COR-L47 (cell line): ENCODE results near the gene KCNJ4.

ENCODE experiments used
- DNase-seq: peaks from one replicate; lab custom pipeline; 2025; lab: John Stamatoyannopoulos, UW

The KCNJ4 gene

DNA sequence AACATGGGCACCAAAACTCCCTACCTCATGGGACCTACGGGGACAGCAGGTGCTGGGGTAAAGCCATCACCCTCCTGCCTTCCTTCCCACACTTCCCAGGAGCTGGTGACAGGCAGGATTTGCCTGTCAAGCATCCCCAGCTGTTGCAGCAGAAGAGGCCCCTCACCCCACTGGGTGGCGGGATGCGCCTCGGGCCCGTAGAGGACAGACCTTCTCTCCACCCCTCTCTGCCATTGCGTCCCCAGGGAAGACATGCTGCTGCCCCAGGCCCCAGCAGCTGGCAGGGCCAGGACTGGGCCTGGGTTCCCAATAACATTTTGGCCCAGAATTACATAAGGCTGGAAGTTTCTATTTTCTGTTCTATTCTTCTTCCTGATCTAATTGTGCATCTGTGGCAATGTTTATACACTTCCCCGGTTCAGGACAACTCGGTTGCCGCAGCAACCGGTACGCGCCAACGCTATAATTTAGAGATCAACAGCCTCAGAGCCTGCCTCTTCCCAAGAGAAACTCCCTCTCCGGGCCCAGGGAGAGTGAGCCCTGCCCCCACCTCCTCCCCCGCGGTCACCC is 25.4 kb downstream of the KCNJ4 start:
- DNase-seq, result peak; percentile 46

DNA sequence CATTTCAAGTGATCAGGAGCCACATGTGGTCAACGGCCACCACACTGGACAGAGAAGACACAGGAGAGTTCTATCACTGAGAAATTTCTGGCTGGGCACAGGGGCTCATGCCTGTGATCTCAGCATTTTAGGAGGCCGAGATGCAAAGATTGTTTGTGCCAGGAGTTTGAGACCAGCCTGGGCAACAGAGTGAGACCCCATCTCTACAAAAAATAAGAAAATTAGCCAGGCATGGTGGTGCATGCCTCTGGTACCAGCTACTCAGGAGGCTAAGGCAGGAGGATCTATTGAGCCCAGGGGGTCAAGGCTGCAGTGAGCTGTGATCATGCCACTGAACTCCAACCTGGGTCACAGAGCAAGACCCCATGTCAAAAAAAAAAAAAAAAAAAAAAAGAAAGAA is 26.3 kb downstream of the KCNJ4 start:
- no peak for DNase-seq

DNA sequence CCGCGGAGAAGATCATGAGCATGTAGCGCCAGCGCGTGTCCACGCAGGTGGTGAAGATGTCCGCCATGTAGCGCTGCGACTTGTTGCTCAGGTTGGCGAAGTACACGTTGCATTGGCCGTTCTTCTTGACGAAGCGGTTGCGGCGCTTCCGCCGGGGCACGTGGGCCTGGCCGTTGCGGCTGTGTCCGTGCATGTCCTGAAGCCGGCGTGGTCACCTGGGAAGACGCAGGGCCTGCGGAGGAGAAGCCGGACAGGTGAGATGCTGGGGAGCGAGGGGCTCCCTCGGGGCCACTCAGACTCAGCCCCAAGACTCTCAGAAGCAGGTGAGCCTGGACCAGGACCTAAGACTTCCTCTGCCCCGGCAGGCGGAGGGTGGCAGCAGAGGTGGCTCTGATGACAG is 27.1 kb downstream of the KCNJ4 start:
- DNase-seq, result no peak

DNA sequence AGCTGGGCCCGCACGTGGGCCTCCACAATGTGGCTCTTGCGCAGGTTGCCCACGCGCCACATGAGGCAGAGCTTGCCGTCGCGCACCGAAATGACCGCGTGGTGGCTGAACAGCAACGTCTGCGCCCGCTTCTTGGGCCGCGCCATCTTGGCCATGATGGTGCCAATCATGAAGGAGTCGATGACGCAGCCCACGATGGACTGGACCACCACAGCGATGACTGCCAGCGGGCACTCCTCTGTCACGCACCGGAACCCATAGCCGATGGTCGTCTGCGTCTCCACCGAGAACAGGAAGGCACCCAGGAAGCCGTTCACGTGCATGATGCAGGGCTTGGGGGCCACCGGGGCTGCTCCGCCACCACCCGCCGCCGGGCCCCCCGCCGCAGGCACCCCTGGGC is 27.5 kb downstream of the KCNJ4 start:
- DNase-seq, result no peak

DNA sequence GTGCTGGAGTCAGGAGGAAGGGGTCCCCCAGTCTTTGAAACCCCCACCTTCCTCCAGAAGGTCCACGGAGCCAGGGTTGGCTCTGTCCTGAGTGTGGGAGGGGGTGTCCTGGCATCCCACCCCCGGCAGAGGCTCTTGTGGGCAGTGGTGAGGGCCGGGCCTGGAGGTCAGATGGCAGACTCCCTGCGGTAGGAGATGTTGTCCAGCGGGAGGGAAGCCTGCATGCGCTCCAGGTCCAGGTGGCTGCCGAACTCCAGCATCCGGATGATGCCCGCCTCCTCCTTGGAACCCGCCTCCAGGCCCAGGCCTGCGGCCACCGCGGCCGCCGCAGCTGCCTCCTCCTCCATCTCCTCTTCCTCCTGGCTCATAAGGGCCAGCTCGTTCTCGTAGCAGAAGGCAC is 28.4 kb downstream of the KCNJ4 start:
- no peak for DNase-seq

DNA sequence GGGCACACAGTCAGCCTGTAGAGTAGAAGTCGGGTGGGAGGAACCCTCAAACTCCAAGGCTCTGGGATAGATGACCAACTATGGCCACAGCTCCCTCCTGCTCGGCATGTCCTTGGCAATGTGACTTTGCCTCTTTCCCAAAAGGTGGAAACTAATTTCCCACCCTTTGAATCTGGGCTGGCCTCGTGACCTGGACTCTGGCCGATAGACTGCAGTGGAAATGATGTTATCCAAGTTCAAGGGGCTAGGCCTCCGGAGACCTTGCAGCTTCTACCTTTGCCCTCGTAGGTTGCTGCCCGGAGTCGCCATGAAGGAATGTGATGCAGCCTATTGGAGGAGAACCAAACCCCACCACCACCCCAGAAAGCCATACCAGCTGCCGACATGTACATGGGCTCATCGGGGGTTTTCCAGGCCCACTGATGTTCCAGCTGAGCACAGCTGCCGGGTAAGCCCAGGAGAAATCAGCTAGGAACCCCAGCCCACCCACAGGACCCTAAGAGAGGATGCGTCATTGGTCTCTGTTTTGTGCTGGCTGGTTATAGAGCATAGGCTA is 30.4 kb downstream of the KCNJ4 start:
- no peak for DNase-seq

DNA sequence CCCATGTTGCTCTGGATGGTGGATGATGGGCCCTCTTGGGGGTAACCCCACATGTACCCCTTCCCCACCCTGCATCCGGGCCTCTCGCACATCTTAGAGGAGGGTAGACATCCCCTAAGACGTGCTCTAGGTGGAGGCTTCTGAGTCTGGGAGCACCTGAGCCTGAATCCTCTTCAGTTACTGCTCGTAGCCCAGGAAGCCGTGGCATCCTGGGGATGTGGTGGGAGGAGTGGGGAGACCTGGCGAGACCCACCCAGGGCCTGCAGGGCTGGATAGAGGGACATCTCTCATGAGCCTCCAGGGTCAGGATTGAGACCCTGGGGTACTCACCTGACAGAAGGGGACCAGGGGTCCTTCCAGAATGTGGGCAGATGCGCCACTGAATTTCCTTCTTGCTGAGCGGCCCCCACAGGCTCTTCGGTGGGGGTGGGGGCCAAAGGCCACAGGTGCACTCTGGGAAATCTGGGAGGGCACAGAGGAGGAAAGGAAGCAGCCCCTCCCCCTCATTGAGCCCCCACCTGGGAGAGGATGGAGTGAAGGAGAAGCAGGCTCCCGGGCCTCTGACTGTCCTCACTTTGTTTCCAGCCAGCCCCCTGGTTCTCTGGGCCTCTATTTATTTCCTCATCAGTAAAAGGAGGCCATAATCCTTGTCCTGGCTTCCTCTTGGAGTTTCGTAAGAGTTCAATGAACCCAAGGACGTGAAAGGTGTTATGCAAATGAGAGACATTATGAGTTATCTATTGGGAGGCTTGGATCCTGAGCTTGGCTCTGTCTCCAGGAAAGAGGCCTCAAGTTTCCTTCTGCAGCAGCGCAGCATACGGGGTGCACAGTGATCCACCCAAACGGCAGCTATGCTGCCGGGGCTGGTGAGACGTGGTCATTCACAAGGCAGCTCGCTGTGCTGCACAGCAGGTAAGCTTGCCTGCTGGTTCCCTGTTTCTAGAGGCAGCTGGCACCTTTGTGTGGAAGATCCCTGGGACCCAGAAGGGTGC is 31.2 kb downstream of the KCNJ4 start:
- peak; percentile 60 for DNase-seq

DNA sequence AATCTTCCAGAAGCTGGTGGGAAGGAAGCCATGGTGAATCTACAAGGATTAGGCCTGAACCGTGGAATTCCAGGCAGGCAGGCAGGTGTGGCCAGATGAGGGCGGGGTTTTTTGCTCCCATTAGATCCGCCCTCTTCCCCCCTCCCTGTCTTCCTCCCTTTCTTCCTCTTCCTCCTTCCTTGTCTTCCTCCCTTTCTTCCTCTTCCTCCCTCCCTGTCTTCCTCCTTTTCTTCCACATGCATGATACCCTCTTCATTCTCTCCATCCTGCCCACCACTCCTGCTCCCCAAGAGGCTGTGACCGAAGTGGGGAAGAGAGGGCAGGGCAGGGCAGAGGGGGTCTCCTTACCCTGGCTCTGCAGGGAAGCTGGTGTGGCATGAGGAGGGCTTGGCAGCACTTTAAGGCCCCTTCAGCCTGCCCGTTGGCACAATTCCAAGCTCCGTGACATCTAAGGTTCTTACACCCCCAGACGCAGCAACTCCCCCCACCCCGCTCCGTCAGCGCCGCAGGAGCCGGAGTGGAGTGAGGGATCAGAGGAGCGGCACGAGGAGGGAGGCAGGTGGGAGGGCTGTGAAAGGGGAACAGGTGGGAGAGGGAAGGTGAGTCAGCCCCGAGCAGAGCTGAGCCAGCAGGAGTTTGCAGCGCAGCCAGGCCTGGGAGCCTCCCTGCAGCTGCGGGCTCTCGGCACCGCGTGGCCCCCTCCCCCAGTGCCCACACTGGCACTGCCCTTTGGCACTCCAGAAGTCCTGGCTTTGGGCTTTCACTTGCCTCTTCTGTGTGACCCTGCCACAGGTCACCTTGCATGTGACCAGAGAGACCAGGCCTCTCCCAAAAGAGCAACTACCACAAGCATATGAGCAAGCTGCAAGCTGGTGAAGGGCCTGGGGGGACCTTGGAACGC is 32.1 kb downstream of the KCNJ4 start:
- DNase-seq, result peak; percentile 85

DNA sequence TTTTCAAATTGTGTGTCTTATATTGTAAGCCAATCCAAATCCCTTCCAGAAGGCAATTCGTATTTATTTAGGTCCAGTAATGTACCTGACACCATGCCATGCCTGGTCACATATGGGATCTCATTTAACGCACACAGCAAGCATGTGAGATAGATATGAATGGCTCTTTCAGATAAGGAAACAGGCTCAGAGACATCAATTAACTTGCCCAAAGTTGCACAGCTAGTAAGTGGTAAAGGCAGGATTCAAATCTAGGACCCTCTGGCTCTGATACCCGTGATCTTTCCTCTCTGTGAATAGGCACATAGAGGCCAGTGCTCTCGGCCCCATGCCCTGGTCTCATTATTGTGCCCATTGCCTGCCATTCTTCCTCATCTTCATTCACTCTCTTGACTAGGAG is 34.3 kb downstream of the KCNJ4 start:
- no peak for DNase-seq

DNA sequence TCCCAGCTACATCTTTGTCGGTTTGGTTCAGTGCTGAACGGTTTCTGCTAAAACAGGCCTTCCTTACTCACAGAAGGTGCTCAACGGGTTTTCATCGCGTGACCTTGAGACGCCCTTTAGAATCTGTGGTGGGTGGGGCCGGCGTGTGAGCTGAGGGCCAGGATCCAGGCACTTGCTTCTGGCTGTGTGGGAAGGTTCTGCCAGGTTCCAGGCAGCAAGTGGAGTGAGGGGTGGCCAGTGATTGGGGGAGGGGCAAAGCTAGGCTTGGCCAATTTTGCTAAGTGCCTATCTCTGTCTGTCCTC is 35.2 kb downstream of the KCNJ4 start:
- no peak for DNase-seq

DNA sequence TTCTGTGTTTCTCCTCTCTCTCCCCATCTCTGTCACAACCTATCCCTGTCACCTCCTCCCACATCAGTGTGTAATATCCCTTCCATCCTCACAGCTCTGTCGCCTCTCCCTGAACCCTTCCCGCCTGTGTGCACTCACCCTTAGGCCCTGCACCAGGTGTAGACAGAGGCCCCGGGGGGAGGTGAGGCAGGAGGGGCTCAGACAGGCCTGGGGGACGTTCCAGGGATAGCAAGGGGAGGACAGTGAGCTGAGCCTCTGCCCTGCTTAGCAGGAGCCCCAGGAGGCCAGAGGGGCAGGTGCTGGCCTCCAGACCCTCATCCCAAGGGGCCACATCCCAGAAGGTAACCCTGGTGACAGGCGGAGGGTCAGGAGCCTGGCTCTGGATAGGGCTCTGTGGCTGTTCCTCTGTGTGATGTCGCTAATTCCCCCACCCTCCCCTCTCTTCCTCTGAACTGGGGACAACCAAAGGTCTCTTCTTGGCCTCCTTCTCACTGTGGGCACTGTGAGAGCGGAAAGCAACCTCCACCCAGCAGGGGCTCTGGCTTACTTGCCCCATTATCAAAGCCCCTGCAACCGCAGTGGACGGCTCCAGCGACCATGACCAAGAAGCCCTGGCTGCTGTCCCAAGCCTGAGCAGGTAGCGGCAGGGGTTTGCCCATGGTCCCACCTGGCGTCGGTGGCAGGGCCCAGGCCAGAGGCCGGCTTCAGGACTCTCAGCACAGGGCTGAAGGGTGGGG is 35.7 kb downstream of the KCNJ4 start:
- DNase-seq, result no peak

DNA sequence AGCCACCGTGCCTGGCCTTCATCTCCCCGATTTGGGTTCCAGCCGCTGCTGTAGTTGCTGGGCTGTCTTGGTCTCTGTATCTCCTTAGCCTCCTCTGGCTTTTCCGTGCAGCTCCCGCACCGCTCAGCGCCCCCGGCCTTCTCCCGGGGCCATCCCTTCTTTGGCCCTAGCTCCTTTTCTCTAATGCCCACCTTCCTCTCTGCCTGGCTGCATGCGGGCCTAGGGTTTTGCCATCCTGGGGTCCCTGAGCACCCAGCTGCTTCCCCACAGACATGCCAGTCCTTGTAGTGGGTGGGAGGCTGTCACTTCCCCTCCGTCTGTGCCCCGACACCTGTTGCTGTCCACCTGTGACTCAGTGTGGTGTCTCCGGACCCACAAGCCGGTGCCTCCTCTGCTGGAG is 36.4 kb downstream of the KCNJ4 start:
- DNase-seq, result no peak

DNA sequence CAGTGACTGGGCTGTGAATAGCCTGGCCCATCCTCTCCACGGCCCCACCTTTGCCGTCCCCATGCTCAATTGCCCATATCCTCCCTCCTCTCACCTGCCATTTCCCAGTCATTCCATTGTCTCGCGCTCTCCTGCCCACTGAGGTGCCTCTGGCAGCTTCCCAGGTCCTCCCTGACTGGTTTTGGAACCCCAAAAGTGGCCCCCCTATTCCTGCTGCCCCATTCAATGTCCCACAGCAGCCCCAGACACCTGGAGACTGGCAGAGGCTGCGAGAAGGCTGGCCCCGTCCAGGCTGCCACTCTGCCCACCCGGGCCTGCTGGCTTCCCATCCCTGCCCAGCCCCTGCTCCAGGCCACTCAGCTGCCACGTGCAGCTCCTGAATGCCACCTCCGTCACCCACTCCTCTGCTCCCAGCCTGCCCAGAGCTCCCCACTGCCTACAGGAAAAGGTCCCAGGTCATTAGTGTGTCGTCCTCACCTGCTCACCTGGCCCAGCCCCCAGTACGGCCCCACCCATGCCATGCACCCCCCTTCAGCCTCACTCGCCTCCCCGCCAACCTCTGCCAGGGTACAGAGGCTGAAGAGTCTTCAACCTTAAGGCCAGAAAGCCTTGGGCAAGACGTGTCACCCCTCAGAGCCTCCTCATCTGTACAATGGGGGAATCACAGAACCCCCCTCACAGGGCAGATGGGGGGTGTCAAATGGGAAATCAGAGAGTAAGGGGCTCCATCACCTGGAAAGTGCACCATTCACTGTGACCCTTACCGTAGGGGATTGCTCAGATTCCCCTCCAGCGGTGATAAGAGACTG is 37.5 kb downstream of the KCNJ4 start:
- DNase-seq, result no peak

DNA sequence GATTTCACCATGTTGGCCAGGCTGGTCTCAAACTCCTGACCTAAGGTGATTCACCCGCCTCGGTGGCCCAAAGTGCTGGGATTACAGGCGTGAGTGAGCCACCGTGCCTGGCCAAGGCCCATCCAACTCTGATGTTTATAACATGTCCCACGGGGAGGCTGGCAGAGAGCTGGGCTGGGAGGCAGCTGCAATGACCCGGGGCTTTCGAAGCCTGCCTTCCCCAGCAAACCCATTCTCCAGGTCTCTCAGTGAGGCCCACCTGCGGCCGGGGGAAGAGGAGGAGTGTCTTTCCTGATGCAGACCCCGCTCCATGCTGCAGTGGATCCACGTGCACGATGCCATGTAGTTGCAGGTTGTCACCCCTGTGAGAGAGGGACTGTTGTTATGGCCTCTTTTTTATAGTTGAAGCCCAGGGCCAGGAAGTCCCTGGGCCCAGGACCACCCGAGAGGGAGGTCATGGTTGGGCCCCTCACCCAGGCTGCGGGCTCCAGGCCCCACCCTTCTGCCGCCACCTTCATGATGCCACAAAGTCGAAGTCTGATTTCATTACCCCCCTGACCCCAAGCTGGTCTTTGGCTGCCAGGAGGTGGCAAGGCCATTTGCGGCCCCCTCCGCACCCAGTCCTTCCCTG is 38.3 kb downstream of the KCNJ4 start:
- no peak for DNase-seq

DNA sequence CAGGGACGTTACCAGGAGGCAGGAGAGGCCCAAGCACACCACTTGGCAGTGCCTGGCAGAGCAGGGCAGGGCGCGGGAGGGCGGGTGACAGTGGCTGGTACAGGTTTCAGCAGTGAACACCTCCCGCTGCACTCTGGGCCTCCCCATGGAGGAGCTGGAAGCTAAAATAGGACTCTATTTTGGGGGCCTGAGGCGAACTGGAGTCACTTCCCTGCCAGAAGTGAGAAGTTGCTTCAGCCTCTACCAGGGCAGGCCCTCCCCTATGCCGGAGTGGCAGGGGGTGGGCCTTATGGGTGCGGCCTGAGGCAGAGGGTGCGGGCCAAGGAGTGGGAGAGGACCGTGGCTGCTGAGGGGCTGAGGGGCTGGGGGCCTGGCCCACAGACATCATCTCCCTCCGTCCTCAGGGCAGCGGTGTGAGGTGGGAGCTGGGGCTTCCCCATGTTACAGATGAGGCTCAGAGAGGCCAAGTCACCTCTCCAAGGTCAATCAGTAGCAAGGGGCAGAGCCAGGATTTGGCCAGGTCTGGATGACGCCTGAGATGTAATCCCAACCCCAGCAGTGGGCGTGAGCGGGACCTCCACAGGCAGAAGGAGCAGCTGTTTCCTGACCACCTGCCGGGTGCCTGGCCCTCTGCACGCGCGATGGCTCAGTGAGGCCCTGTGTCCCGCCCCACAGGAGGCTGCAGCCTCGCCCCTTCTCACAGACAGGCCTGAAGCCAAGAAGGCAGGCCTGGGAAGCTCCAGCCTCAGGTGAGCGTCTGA is 39.3 kb downstream of the KCNJ4 start:
- DNase-seq, result peak; percentile 83

DNA sequence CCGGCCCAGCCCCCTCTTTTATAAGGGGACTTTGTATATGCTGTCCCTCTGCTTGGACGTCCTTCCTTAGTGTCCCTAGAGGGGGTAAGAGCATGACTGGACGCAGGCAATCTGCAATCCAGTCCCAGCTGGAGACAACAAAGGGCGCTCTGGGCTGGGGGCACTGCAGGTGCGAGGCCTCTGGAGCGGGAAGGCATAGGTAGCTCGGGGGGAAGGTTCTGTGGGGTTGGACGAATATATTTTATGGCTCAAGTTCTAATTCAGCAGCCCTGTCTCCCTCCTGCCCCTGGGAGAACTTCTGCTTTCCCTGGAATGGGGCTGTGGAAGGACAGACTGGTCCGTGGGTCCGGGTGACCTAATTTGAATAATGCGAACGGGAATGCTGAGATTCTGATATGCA is 40.0 kb downstream of the KCNJ4 start:
- DNase-seq, result no peak

DNA sequence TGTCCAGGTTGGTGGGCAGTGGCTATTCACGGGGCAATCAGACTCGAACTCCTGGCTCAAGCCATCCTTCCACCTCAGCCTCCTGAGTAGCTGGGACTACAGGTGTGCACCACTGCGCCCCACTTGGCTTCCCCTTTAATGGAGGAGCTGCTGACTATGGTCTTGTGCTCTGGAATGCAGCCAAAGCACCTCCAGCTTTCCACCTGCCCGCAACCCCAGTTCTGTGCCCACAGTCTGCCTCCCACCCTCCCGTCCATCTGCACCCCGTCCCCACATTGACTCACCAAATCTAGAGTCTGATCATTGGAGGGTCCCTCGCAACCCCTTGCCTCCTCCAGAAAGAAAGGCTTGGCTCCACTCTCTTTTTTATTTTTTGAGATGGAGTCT is 41.0 kb downstream of the KCNJ4 start:
- no peak for DNase-seq

DNA sequence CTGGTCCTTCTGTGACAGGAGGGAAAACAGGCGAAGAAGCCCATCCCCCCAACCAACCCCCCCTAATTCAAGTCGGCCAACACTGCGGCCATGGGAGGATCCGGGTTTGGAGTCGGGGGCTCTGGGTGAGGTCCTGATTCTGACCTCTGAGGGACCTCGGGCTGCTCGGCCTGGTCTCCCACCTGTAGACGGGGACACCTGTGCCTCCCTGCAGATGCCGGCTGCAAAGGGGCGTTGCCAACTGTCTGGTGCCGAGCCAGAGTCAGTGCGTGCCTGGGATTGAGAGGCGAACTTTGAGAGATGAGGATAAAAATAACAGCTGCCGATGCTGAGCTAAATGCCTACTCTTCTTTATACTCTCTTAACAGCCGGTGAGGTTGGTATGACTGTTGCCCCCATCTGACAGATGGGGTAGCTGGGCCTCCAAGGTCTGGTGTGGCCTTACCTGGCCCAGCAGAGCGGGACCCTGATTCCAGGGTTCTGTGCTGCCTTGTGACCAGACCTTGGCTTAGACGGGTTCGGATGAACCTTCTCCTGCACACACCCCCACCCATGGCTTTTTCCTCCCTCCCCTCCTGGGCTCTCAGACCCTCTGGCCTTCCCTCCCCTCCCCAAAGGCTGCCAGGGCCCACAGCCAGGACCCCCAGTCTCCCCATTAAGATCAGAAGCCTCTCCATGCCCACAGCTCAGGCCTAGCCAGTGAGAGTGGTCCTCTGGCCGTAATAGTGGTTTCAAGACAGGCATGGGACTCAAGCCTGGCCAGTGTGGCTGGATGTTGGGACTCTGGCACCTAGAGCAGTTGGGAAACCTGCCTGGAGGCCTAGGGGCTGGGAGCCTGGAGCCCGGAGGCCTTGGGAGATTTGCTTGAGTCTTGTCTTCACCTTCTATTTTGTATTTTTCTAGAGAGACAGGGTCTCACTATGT is 41.7 kb downstream of the KCNJ4 start:
- DNase-seq, result no peak
